Measurements from ENCODE around the gene GCLM. TPM values are rescaled to one million over a fixed set of nuclear protein-coding genes. Genes with fewer than 3 reads are reported as not detected.

The GCLM gene
- total RNA-seq, 1 donor from 2014 or later, result 11.2 TPM

DNA sequence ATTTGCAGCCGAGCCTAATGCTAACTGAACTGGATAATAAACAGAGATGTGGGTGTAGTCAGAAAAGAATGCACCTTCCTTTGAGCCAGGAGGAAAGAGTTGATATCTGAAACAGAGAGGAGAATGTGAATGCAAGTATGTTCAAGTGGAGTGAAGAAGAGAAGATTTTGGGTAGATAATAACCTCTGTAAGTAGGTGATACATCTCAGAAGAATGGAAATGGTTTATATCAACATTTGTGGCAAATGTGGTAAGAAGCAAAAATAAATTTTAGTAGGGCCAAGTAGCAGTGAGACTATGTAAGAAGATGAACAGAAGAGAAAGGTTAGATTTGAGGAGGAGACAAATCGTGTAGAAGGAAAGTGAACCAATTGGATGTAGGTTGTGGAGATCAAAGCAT is 28.5 kb downstream of the GCLM start:
- TF ChIP-seq, protein P1, sequence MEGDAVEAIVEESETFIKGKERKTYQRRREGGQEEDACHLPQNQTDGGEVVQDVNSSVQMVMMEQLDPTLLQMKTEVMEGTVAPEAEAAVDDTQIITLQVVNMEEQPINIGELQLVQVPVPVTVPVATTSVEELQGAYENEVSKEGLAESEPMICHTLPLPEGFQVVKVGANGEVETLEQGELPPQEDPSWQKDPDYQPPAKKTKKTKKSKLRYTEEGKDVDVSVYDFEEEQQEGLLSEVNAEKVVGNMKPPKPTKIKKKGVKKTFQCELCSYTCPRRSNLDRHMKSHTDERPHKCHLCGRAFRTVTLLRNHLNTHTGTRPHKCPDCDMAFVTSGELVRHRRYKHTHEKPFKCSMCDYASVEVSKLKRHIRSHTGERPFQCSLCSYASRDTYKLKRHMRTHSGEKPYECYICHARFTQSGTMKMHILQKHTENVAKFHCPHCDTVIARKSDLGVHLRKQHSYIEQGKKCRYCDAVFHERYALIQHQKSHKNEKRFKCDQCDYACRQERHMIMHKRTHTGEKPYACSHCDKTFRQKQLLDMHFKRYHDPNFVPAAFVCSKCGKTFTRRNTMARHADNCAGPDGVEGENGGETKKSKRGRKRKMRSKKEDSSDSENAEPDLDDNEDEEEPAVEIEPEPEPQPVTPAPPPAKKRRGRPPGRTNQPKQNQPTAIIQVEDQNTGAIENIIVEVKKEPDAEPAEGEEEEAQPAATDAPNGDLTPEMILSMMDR (IDR thresholded peaks at IDR 0.05; ENCODE audit: insufficient read depth, low read length, poor library complexity, severe bottlenecking), result no peak
- H3K4me3 ChIP-seq (ENCODE audit: low read depth, low read length), result no peak overlapping the region
- no peak for DNase-seq (ENCODE audit: low read depth)
- H3K27me3 ChIP-seq (ENCODE audit: control insufficient read depth, insufficient read depth, low read length), result no peaks in the 10 kb centered on the region
- H3K36me3 ChIP-seq (ENCODE audit: control insufficient read depth, insufficient read depth, low read length), result no peaks in the 10 kb centered on the region

DNA sequence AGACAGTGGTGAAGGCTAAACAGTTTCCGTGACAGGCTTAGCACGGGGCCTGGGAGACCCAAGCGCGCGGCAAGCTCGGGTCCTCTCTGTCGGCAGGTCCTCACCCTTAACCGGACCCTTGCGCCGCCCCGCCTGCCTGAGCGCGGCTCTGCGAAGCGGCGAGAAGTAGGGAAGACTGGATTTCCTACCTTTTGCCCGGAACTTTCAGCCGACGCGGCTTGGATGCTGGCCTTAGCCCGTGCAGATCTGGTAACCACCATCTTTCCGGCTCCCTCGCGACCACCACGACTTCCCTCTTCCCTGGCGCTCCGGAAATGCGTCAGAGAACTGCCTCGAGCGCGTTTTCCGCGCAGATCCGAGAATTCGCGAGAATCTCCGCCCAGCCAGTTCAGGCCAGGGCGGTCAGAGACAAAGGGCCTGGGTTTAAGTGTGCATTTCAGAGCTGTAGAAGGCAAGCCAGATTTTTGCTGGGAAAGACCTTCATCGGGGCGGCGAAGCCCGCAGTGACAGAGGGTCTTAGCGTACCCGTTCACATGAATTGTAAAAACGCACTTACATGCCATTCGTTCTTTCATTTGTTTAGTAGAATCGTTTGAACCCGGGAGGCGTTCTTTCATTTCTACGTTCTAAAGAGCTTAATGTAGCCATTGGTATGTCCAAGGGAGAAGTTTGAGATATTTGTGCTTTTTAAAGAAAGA is 30.2 kb downstream of the GCLM start, which contains the start of gene DNTTIP2:
Gene DNTTIP2, minus strand, starts transcription at position 318 of the 698 bp plus-strand sequence. Its CDS starts 58 bp downstream, at position 260.
- TF ChIP-seq, protein P1 (IDR thresholded peaks at IDR 0.05; ENCODE audit: insufficient read depth, low read length, poor library complexity, severe bottlenecking), result no peak
- DNase-seq (ENCODE audit: low read depth), result peak; percentile 77
- Histone ChIP-seq H3K27me3 (ENCODE audit: control insufficient read depth, insufficient read depth, low read length) (no peaks in the 10 kb centered on the region), H3K36me3 (ENCODE audit: control insufficient read depth, insufficient read depth, low read length) (no peaks in the 10 kb centered on the region), H3K4me3 (ENCODE audit: low read depth, low read length) (peak within 1 kb of the TSS; percentile 85)

DNA sequence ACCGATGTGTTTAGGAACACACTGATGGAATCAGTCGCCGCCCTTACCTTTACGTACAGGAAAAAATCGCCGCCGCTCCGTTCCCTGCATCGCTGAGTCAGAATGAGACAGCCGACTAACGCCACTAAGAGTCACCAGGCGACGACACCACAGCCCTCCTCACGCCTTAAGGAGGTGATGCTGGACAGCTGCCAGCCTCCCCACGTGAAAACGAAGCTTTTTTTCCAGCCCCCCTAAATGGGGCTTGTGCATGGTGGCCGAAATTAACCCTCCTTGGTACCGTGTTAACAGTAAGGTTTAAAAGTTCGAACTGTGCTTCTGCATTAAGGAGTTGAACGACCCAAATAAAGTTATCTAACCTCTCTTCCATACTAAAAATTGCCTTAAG is 30.7 kb downstream of the GCLM start:
- TF ChIP-seq, protein P1 (IDR thresholded peaks at IDR 0.05; ENCODE audit: insufficient read depth, low read length, poor library complexity, severe bottlenecking), result no peak
- H3K36me3 ChIP-seq (ENCODE audit: control insufficient read depth, insufficient read depth, low read length), result no peaks in the 10 kb centered on the region
- DNase-seq (ENCODE audit: low read depth), result peak; percentile 12
- peak overlapping the region; percentile 85 for H3K4me3 ChIP-seq (ENCODE audit: low read depth, low read length)
- no peaks in the 10 kb centered on the region for H3K27me3 ChIP-seq (ENCODE audit: control insufficient read depth, insufficient read depth, low read length)

DNA sequence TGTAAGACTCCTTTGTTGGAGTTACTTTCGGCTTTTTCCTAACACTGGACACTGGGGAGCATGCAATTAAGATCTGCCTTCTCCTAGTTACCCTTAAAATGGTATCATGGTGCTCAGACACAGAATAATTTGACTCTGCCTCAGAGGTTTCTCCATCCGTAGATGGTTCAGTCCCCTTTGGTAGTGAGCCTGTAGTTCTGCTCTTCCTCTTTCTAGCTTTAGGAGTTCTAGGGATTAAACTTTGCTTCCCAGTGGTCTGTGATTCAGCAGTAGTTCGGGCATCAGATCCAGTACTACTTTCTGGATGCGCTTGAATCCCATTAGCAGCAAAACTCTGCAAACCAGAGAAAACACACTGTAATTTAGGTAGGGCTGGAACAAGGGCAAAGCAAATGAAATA is 31.7 kb downstream of the GCLM start:
- TF ChIP-seq, protein P1 (IDR thresholded peaks at IDR 0.05; ENCODE audit: insufficient read depth, low read length, poor library complexity, severe bottlenecking), result no peak
- Histone ChIP-seq H3K36me3 (ENCODE audit: control insufficient read depth, insufficient read depth, low read length) (no peaks in the 10 kb centered on the region), H3K4me3 (ENCODE audit: low read depth, low read length) (no peak overlapping the region), H3K27me3 (ENCODE audit: control insufficient read depth, insufficient read depth, low read length) (no peaks in the 10 kb centered on the region)
- no peak for DNase-seq (ENCODE audit: low read depth)

- TF ChIP-seq, protein P1 (IDR thresholded peaks at IDR 0.05; ENCODE audit: insufficient read depth, low read length, poor library complexity, severe bottlenecking), result no peak
- H3K36me3 ChIP-seq (ENCODE audit: control insufficient read depth, insufficient read depth, low read length), result no peaks in the 10 kb centered on the region
- DNase-seq (ENCODE audit: low read depth), result no peak
- no peaks in the 10 kb centered on the region for H3K27me3 ChIP-seq (ENCODE audit: control insufficient read depth, insufficient read depth, low read length)
- H3K4me3 ChIP-seq (ENCODE audit: low read depth, low read length), result no peak overlapping the region
Measured at GRCh38 chr1:93876244-93876643, 33.0 kb downstream of the GCLM start.
